Measurements from ENCODE around the gene ANO8. TPM values are rescaled to one million over a fixed set of nuclear protein-coding genes. Genes with fewer than 3 reads are reported as not detected.

Gene ANO8
- total RNA-seq, 4 donors from 2014 or later = 1.3 to 6.2 (median 4.2) TPM

DNA sequence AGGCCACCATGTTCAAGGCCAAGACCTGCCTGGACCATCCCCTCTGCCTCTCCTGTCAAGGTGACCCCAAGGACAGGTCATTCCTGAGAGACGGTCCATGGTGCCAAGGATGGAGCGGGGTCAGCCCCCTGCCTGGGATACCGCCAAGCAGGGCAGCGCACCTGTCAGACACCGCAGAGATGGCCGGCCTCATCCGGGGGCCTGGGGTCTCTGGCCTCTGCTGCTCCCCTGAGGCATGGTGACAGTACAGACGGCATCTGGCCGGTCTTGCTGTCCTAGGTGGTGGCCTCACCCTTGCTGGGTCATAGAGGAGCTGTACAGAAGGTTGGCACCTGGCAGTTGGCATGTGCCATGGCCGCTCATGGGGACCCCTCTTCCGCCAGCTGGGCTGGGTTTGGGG lies 14.2 kb downstream of the ANO8 start:
- Histone ChIP-seq H3K9me3 (no peaks in the 10 kb centered on the region), H3K36me3 (peaks cover 0 to 86% of the 10 kb centered on the region in 2 donors), H3K27me3 (no peaks in the 10 kb centered on the region), H3K27ac (no peak overlapping the region), H3K4me1 (peaks cover 0 to 27% (median 0%) of the 10 kb centered on the region in 3 donors), H3K4me3 (no peak overlapping the region)
- TF ChIP-seq EP300 (IDR thresholded peaks at IDR 0.05) = no peak
- TF ChIP-seq CTCF (IDR thresholded peaks at IDR 0.05) = no peak
- no peak for TF ChIP-seq POLR2AphosphoS5 (IDR thresholded peaks at IDR 0.05)
- no peak for TF ChIP-seq POLR2A (IDR thresholded peaks at IDR 0.05)
- WGBS, 2 donors (ENCODE audit: low coverage in 1 of 2) = no CpG with 5 or more reads among the region's 11 CpGs
- ATAC-seq = no peak

- Histone ChIP-seq H3K9me3 (no peaks in the 10 kb centered on the region), H3K27me3 (no peaks in the 10 kb centered on the region), H3K27ac (no peak overlapping the region), H3K4me1 (peaks cover 0 to 19% (median 0%) of the 10 kb centered on the region in 3 donors), H3K36me3 (peaks cover 0 to 83% of the 10 kb centered on the region in 2 donors), H3K4me3 (no peak overlapping the region)
- no peak for ATAC-seq
- WGBS, 2 donors (ENCODE audit: low coverage in 1 of 2) = 60 to 91% methylated on average over 1 to 16 of the region's 40 CpGs
- TF ChIP-seq POLR2AphosphoS5 (IDR thresholded peaks at IDR 0.05) (no peak), EP300 (IDR thresholded peaks at IDR 0.05) (no peak), CTCF (IDR thresholded peaks at IDR 0.05) (no peak), POLR2A (IDR thresholded peaks at IDR 0.05) (no peak)
Measured at GRCh38 chr19:17319473-17320238, 15.0 kb downstream of the ANO8 start.

DNA sequence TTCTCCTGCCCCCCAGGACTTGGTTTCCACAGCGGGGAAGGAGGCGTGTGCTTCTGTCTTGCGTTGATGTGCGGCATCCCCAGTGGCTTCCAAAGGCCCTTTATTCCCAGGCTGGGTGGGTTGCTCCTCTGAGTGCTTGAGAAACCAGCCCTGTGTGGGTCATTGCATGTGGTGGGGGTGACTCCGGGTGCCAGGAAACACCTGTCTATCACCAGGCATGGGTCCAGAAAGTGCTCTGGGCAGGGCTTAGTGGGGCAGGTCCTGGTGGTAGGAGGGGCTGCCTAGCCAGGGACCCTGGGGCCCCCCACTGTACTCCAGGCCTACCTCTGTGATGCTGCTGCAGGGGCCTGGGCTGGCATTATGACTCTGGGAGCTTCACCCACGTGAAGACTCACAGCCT lies 15.7 kb downstream of the ANO8 start:
- TF ChIP-seq EP300 (IDR thresholded peaks at IDR 0.05) (no peak), POLR2A (IDR thresholded peaks at IDR 0.05) (no peak), CTCF (IDR thresholded peaks at IDR 0.05) (no peak), POLR2AphosphoS5 (IDR thresholded peaks at IDR 0.05) (no peak)

GRCh38 chr19:17314007-17314593 lies 20.6 kb downstream of the ANO8 start:
- H3K36me3 ChIP-seq = peaks cover 0 to 72% of the 10 kb centered on the region in 2 donors
- H3K27me3 ChIP-seq = no peaks in the 10 kb centered on the region

More for the DNA sequence above, 15.7 kb downstream of the ANO8 start:
- peaks cover 0 to 16% (median 0%) of the 10 kb centered on the region in 3 donors for H3K4me1 ChIP-seq
- ATAC-seq = no peak
- H3K27me3 ChIP-seq = no peaks in the 10 kb centered on the region
- H3K4me3 ChIP-seq = no peak overlapping the region
- no peaks in the 10 kb centered on the region for H3K9me3 ChIP-seq
- H3K27ac ChIP-seq = no peak overlapping the region
- WGBS, 2 donors (ENCODE audit: low coverage in 1 of 2) = no CpG with 5 or more reads among the region's 6 CpGs
- H3K36me3 ChIP-seq = peaks cover 0 to 85% of the 10 kb centered on the region in 2 donors

More at GRCh38 chr19:17314007-17314593, 20.6 kb downstream of the ANO8 start:
- no peak for TF ChIP-seq POLR2A (IDR thresholded peaks at IDR 0.05)
- TF ChIP-seq CTCF (IDR thresholded peaks at IDR 0.05) = no peak
- TF ChIP-seq POLR2AphosphoS5 (IDR thresholded peaks at IDR 0.05) = no peak
- no peak for TF ChIP-seq EP300 (IDR thresholded peaks at IDR 0.05)
- Histone ChIP-seq H3K4me1 (peaks cover 0 to 33% (median 5%) of the 10 kb centered on the region in 3 donors), H3K9me3 (no peaks in the 10 kb centered on the region), H3K27ac (no peak overlapping the region), H3K4me3 (no peak overlapping the region)
- ATAC-seq = no peak
- 95% methylated on average over 4 of the region's 19 CpGs; no CpG with 5 or more reads in 1 of the 2 donors for WGBS, 2 donors (ENCODE audit: low coverage in 1 of 2)
